HG02798 (cell line): Measurements from ENCODE around the gene PRKN.
A peak's percentile ranks its signal among the peaks of the same experiment; 100 is the strongest.

ENCODE experiments used
- ATAC-seq: cut with Tn5 transposase; IDR thresholded peaks from one replicate; pipeline ENCODE4 v1.9.1; 2021; ENCODE audit warnings: mild to moderate bottlenecking; ENCODE audit not compliant: unreplicated experiment, poor library complexity

The PRKN gene

DNA sequence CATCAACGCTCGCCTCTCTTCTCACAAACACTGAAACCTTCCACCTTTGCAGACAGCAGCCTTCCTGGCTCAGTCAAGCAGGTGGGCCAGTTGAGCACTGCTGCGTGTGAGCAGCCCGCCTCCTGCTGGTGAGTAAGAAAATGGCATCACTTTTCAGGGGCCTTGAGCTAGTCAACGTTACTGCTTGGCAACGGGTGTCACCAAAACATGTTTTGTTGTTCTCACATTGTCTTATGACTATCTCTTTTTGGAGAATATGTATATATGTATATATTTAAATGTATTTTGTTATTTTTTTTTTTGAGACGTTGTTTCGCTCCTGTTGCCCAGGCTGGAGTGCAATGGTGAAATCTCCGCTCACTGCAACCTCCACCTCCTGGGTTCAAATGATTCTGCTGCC lies 1356.7 kb downstream of the PRKN start:
- ATAC-seq = peak; percentile 87

DNA sequence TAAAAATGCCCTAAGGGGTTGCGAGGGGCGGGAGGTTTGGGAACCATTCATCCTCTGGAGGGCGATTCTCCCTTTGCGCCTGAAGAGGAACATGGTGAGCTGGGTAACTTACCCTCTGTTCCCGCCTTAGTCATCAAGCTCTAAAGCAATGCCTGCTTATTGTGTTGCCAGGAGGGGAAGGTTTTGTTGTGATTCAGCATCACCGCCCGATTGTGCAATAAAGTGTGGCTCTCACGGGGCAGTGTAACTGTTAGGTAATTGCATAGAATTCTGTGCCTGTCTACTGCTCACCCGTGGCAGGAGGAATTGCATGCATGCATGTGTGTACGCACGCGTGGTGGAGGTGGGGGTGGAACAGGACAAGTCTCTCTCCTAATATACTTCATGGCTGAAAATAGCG lies 1358.2 kb downstream of the PRKN start:
- no peak for ATAC-seq

DNA sequence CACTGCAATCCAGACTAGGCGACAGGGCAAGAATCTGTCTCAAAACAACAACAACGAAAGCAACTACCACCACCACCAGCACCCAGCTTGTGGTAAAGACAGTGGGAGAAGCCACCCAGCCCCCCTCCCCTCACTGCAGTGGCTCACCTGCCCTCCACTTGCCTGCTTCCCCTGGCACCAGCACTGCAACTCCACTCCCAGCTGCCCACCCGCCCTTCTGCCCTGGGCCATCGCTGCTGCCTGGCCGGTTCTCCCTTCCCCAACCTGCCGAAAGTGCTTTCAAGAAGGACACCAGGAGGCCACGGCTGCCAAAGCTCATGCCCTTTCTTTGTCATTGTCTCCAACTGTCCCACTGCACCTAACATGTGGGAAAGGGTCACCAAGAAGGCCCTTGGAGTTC lies 1359.1 kb downstream of the PRKN start:
- no peak for ATAC-seq

DNA sequence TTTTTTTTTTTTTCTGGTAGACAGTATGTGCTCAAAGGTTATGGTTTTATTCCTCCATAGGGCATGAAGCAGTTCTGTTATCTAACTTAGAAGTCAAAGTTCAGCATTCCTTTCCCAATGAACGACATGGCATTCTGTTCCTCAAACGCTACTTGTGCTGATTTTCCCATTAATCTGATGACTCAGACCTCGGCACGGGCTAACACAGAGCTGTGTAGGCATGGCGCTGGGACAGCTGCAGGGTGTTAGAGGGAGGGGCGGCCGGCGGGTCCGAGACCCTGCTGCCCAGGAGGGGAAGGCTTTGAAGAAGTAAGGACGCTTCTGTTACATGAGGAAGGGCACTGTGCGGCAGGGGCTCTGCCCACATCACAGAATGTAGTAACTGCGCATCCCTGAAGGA lies 1360.1 kb downstream of the PRKN start:
- ATAC-seq = no peak

DNA sequence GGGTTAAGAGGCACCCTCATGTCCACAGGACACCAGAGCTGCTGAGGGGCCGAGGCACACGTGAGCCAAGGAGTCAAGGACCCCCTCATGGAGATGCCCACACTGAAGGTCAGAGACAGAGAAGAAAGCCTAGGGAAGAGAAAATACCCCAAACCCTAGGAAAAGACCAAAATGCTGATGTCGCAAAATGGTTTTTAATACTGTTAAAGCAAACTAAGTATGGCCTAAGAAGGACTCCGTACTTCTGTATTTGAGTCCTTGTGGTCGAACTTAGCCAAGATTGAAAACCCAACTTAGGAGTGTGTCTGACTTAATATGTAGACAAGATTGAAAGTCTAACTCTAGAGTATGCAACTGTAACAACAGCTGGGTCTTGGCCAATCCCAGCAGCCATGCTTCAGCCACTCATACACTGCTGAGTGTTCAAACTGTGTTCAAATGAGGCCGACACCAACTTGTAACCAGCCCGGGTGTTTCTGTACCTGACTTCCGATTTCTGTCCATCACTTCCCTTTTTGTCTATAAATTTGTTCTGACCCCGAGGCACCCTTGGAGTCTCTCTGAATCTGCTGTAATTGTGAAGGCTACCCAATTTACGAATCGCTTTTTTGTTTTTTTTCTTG lies 1361.2 kb downstream of the PRKN start:
- ATAC-seq = no peak

DNA sequence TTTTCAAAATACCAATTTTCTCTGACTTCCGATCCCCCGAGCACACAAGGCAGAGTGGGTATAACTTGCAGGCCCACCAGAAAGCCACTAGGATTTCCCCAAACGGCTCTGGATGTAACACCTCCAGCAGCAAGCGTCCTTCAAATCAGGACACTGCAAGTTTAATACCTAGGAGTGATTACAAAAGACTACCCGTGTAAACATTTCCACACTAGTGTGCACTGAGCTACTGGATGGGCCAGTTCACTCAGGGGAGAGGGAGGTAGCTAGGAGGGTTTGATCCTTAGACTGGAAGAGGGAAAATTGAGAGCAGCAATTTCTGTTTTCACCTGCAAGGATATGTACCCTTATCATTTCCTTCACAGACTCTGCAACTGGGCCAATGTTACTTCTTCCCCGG lies 1361.9 kb downstream of the PRKN start:
- ATAC-seq = no peak

DNA sequence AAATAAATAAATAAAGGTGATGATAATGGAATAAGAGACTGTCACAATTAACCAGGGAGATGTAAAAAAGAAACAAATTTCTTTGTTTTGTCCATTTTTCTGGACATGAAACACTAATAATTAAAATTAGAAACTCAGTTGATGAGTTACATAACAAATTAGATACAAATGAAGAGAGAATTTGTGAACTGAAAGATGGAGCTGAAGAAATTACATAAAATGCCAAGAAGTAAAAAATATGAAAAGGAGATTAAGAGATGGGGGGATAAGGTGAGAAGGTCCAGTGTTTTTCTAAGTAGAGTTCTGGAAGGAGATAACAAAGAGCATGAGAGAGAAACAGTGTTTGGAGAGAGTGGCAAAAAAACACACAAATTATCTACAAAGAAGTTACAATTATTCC lies 1364.3 kb downstream of the PRKN start:
- no peak for ATAC-seq

DNA sequence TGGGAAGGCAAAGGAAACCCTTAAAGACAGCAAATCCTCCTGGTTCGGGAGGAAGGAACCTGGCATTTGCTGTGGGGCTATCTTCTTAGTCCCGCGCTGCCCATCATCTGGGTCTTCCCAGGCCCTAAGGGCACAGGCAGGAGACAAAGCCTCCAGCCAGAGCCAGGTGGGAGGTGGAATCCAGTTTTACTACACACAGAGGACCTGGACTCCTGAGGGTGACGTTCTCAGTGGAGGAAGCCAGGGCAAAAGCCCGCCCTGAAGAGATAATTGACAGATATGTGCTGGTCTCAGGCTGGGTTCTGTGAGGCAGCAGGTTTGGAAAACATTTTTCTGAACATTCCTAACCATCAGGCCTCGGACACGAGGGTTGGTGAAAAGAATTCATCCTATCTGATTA lies 1365.3 kb downstream of the PRKN start:
- no peak for ATAC-seq

DNA sequence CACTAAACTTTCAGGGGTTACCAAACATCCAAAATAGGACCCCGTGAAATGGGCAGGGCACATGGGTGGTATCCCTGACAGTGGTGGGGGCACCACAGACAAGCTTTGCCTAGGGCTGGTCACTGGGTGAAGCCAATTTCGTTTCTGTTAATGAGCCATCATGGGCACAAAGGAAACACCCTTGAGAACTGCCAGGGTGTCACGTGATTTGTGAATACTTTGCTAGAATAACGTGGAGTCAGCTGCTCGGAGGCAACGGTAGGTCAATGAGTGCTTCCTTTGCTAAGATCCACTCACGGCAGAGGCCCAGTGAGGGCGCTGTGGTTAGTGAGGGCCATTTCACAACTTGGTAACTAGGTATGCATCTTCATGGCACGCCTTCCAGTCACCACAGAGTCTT lies 1366.0 kb downstream of the PRKN start:
- no peak for ATAC-seq

DNA sequence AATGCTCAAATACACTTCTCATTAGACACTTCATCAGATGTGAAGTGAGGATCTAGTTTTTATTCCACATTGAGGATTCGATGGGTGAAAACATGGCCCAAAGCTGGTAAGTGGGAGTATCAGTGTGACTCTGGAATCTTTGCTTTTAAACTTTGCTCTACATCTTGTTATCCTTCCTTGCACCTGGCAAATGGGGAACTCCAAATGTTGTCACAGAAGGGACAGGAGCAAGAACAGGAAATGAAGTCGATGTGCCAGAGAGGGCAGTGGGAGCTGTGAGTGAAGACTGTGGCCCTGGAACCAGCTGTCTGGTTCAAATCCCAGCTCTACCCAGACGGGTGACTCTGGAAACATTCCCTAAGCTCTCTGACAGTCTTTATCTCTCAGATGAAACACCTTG lies 1367.0 kb downstream of the PRKN start:
- no peak for ATAC-seq

DNA sequence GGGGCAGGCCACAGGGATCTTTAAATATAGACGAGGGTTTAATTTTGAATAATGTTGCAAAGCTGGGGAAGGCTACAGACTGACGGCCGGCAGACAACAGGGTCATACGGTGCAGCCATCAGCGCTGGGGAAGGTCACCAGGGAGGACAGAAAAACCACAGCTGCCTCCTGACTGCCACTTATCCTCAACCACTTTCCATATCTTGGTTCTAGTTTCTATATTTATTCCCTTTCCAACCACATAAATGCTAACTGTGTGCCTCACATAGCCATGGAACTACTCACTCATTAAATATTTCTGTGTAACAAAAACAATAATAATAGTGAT lies 1368.0 kb downstream of the PRKN start:
- ATAC-seq = no peak

DNA sequence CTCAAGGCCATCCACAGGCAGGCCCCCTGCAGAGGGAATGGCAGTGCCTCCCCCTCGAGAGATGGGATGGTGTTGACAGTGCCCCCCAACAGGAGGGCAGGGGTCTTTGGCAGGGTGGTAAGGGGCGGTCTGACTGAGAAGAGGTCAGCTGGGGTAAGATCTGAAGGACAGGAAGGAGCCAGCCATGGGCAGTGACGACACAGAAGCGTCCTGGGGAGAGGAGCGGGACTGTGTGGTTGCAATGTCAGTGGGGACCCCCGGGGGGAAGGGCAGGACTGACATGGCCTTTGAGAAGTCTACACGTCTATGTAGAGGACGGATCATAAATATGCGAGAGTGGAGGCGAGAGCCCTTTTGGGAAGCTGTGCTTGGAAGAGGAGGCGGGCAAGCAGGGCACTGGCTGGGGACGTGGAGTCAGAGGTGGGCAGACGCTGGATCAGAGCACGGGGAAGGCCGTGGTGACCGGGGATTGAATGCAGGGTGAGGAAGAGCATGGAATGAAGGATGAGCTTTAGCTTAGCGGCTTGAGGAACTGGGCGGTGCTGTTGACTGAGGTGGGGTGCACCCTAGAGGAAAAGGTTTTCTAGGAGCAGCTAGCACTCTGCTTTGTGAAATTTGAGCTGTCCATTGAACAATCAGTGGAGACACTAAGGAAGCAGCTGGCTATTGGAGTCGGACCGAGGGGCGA lies 1371.3 kb downstream of the PRKN start:
- ATAC-seq = no peak

DNA sequence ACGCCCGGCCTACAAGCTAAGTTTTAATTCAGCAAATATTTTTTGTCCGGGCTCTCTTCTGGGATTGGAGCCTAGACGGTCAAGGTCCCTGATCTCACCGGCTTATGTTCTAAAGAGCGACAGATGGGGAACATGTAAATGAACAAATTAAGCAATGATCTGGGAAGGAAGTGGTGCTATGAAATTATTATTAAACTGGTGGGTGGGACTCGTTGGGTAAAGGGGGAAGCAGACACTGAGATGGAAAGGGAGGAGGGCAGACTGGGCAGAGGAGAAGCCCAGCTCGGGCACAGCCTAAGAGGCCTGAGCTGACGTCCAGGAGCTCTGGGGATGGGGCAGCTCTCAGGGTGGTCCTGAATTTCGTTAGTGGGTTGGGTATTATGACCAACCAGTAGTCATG lies 1371.9 kb downstream of the PRKN start:
- ATAC-seq = no peak

DNA sequence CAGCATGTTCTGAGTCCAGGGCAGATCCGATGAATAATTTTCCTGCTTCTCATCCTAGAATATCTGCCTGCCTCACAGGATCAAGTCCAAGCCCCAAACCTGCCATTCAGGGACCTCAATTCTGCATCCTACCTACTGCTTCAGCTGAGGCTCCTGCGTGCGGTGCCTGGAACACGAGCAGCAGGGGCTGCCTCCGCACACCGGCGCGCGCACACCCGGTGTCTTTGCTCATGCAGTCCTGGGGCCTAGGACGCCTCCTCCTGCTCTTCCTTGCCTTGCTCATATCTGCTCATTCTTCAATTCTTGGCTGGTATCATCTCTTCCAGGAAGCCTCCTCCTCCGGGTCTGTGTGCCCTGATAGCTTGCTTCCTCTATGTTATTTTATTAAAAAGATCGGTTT lies 1372.6 kb downstream of the PRKN start:
- no peak for ATAC-seq

DNA sequence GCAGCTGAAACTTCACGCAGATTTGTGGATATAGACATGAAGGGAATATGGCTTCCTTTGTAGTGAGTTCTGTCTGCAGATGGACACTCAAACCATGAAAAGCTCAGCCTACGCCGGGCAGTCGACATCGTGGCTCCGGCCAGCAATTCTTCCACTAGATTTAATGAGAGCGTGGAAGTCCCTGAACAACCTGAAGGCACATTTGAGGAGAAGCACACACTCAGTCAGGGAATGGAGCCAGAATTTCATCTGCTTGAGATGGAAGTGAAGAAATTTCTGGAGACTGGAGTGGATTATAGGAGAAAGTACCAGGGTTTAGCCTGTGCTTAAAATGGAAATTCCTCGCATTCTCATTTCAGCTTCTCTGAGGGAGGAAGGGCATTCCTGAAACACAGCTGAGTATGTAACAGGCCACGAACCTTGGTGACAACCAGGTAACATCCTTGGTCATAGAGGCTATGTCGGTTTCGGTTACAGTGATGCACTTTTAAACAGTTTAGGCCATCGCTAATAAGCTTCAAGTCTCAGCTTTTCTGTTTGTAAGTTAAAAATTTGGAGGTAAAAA lies 1373.2 kb downstream of the PRKN start:
- ATAC-seq = no peak

DNA sequence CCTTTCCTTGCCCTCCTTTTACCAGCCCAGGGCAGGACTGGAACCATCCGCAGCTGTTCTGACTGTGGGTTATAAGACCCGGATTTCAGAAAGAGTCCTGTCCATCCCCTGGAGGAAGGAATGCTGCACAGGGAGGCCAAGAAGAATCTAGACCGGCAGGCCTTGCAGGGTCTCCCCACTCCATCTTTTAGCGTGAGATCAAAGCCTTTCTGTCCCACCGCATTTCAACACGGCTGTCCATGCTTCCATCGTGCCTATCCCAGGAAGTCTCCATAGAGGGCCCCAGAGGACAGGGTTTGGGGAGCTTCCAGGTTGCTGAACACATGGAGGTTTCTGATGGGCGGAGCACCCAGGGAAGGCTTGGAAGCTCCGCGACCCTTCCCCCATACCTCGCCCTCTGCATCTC lies 1374.4 kb downstream of the PRKN start:
- no peak for ATAC-seq

DNA sequence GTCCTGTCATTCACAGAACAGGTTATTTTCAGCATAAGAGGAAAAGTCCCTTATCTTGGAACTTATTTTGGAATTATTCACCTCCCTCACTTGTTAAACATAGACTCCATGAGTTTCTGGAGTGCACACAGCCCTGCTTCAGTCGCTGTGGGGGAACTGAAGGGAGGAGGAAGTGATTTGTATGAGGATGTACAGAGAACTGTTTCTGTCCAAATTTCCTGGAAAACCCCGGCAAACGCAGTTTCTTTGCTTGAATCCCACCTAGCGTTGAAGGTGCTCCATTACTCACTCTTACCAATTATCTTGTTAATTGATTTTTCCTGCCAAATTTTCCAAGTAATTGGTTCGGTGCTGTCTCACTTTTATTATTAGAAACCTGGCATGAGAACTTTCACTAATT lies 1375.7 kb downstream of the PRKN start:
- no peak for ATAC-seq

DNA sequence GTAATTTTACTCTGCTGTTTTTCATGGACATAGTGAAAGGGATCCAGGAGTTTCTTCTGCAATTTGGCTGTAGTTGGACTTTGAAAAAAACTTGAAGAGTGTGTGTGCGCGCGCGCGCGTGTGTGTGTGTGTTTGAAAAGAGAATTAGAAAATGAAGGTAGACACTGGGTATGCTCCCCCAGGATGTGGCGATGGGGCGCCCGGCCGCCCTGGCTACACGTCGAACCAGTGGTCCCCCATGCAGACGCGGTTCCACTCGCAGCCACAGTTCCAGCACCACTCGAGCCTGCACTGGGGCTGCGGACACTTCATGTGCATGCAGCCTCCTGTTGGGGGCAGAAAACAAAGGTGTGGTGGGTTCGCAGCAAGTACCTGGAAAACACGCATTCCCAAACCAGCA lies 1377.7 kb downstream of the PRKN start:
- ATAC-seq = no peak

DNA sequence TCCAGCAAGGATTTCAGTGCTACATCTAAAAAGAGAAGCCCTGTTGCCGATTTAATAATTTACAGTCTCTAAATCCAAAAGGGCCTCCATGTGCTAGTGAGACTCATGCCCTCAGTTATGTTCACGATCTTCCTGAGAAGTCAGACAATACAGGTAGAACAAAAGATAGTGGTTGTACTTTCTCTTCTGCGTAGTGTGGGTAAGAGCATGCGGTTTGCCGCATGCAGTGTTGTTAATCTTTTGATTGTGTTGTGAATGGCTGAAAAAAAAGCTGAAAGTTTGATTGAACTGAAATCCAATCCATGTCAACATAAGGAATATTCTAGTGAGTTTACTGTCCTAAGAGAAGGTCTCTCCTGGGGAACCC lies 1379.0 kb downstream of the PRKN start:
- ATAC-seq = no peak

DNA sequence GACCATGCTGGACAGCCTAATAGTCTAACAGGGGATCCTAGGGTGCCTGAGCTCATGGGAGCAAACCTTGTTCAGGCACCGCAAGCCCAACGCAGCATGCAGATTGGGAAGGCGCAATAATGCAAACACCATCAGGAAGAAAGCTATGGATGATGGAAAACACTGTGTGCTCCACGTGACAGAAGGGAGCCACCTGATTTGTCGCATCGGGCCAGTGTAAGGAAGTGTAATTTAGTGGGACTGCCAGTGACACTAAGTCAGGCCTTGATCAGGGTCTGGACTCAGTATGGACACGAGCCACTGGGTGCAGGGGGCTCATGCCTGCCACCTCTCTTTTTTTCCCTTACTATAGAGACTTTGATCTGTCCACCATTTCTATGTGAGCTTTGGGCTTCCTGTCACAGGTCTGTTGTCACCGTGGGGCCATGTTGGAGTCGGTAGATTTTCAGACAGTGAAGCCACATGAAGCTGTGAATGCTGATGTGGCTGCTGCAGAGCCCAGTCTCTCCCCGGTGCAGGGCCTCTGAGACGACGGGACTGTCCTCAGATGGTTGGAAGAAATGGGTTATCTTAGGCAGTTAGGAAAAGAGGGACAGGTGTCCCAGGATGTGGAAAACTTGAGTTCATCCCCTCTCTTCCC lies 1379.5 kb downstream of the PRKN start:
- ATAC-seq = no peak

DNA sequence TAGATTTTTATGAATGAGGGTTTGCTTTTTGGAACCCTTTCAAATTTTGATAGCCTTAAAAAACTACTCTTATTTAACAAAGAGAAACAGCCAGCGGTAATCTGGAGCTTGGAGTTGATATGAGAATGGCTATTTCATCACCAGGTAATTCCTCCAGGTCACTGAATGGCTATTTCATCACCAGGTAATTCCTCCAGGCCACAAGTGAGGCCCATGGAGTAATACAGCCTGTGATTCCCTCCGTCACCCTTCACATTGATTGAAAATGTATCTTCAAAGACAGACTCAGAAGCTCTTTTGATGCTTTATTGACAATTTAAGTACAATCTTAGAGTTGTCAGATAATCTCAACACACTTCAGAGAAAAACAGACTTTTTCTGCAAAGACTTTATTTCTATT lies 1380.4 kb downstream of the PRKN start:
- no peak for ATAC-seq

DNA sequence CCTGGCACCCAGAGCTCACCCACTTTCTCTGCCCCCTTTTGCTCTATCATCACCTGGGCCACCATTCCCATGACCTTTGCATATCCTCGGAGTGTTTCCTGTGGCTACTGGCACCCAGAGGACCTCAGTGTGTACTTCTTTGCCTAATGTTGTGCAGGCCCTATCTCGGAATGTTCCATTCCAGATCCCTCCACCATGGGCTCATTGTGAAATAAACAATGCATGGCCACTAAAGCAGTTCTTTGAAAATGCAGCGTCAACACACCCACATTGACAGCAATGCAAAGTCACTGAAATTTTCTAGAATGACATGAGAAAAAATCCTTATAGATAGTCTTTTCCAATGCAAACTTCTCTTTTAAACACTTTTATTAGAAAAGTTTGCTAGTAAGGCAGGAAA lies 1380.8 kb downstream of the PRKN start:
- no peak for ATAC-seq
